Esophagus squamous epithelium (tissue), 5 donors: ENCODE data around the gene ERC2. TPM values are rescaled to one million over a fixed set of nuclear protein-coding genes. Genes with fewer than 3 reads are reported as not detected.

Source experiments
- DNase-seq: peaks from one replicate; lab custom pipeline; 2025; lab: John Stamatoyannopoulos, UW
- H3K27ac ChIP-seq, 4 donors: fragments of 200-600 bp; sonication (generic); one replicate each; pipeline ENCODE4 v1.5.1; 2016 to 2019; ENCODE audit warnings: mild to moderate bottlenecking in 1 of 4
- H3K27me3 ChIP-seq, 4 donors: fragments of 200-600 bp; sonication (generic); 1 replicate in 3 of 4; 2 replicates in 1 of 4; pipeline versions ENCODE4 v1.5.1 to v1.6.0; 2017 to 2021; ENCODE audit warnings: antibody characterized with exemption in 1 of 4
- H3K36me3 ChIP-seq, 3 donors: fragments of 200-600 bp; sonication (generic); one replicate each; pipeline ENCODE4 v1.5.1; 2016 to 2019
- H3K4me1 ChIP-seq, 3 donors: fragments of 200-600 bp; sonication (generic); one replicate each; pipeline ENCODE4 v1.5.1; 2017 to 2019
- H3K4me3 ChIP-seq, 4 donors: fragments of 200-600 bp; sonication (generic); 1 replicate in 3 of 4; 2 replicates in 1 of 4; pipeline ENCODE4 v1.5.1; 2016 to 2019; ENCODE audit warnings: mild to moderate bottlenecking in 2 of 4, moderate library complexity in 1 of 4
- H3K9me3 ChIP-seq, 3 donors: fragments of 200-600 bp; sonication (generic); one replicate each; pipeline ENCODE4 v1.5.1; 2016 to 2019
- POLR2A ChIP-seq, 4 donors: fragments of 450-650 bp; IDR thresholded peaks; one replicate each; pipeline ENCODE4 v1.6.1; 2017; ENCODE audit warnings: antibody characterized with exemption in 4 of 4, mild to moderate bottlenecking in 4 of 4, moderate library complexity in 3 of 4
- WGBS, 2 donors: methylation state at CpG; one replicate each; pipeline ENCODE4 v1.1.5; 2018; 5-methylcytosine and 5-hydroxymethylcytosine counted together
- intact Hi-C: fragments of 100-400 bp; cut with DNase I; formaldehyde crosslinking; loops from one replicate; pipeline ENCODE4 v1.15.0; 2022
- total RNA-seq, 4 donors: library from RNA; depleted of rRNA; stranded (reverse); fragments of >200 nt; gene quantifications; one replicate each; pipeline ENCODE4 v1.1.0, GENCODE V29; 2016
- TF ChIP-seq, protein P1 (sequence below), 6 experiments: fragments of 450-650 bp in 4 of 6; fragments of 200-600 bp in 2 of 6; sonication (generic) in 2 of 6; IDR thresholded peaks; one replicate each; pipeline ENCODE4 v1.5.1; 2016 to 2019; ENCODE audit warnings: antibody characterized with exemption in 6 of 6, mild to moderate bottlenecking in 4 of 6, moderate library complexity in 4 of 6
- donor health status: DM: yes; HTN: yes; CAD: no.

ERC2 gene
- total RNA-seq, 4 donors from 2014 or later: 0.12 to 1.9 (median 0.86) TPM

DNA sequence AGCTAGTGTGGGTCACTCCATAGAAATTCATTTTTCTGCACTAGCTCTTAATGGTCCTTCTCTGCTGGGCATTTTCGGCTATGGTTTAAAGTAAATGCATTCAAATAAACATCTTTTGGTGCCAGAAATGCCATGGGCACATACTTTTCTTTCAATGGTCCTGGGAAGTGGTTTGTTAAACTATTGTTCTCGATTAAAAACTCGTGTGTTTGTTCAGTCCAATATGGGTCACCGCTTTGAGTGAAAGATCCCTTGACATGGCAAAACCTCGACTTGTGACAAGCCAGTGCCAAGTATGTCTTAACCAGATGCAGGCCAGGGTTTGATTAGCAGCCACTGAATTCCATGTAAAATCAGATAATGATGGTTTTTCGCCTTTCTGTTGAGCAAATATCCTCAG, 649.3 kb downstream of the ERC2 start:
- Histone ChIP-seq H3K4me3 (no peak overlapping the region), H3K27ac (no peak overlapping the region), H3K4me1 (no peaks in the 10 kb centered on the region), H3K36me3 (no peaks in the 10 kb centered on the region), H3K27me3 (no peaks in the 10 kb centered on the region), H3K9me3 (no peaks in the 10 kb centered on the region)
- intact Hi-C loops: no loop called here
- TF ChIP-seq, protein P1, sequence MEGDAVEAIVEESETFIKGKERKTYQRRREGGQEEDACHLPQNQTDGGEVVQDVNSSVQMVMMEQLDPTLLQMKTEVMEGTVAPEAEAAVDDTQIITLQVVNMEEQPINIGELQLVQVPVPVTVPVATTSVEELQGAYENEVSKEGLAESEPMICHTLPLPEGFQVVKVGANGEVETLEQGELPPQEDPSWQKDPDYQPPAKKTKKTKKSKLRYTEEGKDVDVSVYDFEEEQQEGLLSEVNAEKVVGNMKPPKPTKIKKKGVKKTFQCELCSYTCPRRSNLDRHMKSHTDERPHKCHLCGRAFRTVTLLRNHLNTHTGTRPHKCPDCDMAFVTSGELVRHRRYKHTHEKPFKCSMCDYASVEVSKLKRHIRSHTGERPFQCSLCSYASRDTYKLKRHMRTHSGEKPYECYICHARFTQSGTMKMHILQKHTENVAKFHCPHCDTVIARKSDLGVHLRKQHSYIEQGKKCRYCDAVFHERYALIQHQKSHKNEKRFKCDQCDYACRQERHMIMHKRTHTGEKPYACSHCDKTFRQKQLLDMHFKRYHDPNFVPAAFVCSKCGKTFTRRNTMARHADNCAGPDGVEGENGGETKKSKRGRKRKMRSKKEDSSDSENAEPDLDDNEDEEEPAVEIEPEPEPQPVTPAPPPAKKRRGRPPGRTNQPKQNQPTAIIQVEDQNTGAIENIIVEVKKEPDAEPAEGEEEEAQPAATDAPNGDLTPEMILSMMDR (IDR thresholded peaks at IDR 0.05): no peak
- no peak for TF ChIP-seq POLR2A (IDR thresholded peaks at IDR 0.05)
- no peak for DNase-seq
- WGBS, 2 donors: 32 to 40% methylated on average over 6 of the region's 6 CpGs

DNA sequence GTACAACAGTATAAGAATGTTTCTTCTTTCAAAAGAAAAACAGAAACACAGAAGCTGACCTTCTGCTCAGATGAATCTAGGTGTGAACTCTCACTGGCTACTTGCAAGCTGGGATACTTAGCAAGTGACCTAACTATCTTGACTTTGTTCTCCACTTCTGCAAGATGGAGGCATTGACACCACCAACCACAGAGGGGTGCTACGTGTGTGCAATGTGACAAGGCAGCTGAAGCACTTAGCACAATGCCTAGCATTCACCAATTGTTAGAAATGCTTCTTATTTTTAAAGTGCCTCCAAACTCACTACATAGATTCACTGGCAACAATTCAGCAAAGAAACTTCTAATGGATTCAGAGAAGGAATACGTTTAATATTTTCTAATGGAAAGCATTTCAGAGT, 649.8 kb downstream of the ERC2 start:
- WGBS, 2 donors: 44 to 55% methylated on average over 2 of the region's 2 CpGs
- no peak for TF ChIP-seq POLR2A (IDR thresholded peaks at IDR 0.05)
- TF ChIP-seq, protein P1 (IDR thresholded peaks at IDR 0.05): peak in 1 of 6 experiments; percentile 29

DNA sequence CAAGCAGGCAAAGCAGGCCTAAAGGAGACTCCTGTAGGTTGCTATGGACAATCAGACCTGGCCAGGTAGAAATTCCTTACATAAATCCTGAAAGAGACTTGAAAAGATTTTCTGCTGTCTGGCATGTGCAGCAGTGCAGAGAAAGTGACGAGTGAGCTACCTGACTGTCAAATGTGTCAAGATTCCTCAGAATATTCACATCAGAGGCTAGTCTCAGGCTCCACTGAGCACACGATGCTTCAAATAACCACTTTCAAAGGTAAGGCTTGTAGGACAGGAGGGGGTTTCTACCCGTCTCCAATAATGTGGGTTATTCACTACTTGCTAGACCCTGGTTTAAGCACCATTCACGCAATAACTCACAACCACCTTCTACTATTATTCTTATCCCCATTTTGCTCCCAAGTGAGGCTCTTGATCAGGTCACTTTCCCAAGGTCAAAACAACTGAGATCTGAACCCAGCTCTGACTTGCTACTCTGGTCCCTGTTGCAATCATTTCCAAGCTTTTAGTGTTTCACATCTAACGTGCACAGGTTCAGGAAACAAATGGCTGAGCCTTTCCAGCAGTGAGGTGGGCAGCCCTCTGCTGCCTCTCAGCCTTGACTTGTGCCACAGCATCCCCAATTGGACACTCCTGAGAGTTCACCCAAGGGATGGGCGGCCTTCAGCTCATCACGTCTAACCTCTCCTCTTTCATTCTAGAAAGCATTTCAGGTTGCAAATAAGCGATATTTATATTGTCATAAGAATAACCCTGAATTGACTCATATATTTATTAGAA, 651.3 kb downstream of the ERC2 start:
- no peak for TF ChIP-seq POLR2A (IDR thresholded peaks at IDR 0.05)
- TF ChIP-seq, protein P1 (IDR thresholded peaks at IDR 0.05): no peak
- Histone ChIP-seq H3K4me1 (no peaks in the 10 kb centered on the region), H3K36me3 (no peaks in the 10 kb centered on the region), H3K27ac (no peak overlapping the region), H3K27me3 (no peaks in the 10 kb centered on the region), H3K4me3 (no peak overlapping the region), H3K9me3 (no peaks in the 10 kb centered on the region)
- no peak for DNase-seq
- 82 to 83% methylated on average over 8 of the region's 8 CpGs for WGBS, 2 donors
- intact Hi-C loops: no loop called here

More for the DNA sequence above, 649.8 kb downstream of the ERC2 start:
- H3K27ac ChIP-seq: no peak overlapping the region
- no peaks in the 10 kb centered on the region for H3K4me1 ChIP-seq
- intact Hi-C loops: no loop called here
- no peak for DNase-seq
- no peaks in the 10 kb centered on the region for H3K9me3 ChIP-seq
- no peaks in the 10 kb centered on the region for H3K36me3 ChIP-seq
- H3K27me3 ChIP-seq: no peaks in the 10 kb centered on the region
- no peak overlapping the region for H3K4me3 ChIP-seq

DNA sequence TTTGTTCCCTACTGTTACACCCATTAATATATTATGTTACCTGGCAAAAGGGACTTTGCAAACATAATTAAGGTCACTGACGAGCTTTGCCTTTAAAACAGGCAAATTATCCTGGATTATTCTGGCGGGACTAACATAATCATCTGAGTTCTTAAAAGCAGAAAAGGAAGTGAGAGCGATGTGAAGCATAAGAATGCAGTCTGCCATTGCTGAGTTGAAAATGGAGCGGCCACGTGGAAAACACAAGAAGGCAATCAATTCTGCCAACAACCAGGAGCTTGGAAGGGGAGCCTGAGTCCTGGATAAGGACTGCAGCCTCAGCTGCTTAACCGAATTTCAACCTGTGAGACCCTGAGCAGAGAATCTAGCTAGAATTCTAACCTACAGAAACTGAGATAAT, 653.0 kb downstream of the ERC2 start:
- intact Hi-C loops: no loop called here
- Histone ChIP-seq H3K4me3 (no peak overlapping the region), H3K9me3 (no peaks in the 10 kb centered on the region), H3K4me1 (no peaks in the 10 kb centered on the region), H3K36me3 (no peaks in the 10 kb centered on the region), H3K27me3 (no peaks in the 10 kb centered on the region), H3K27ac (no peak overlapping the region)
- DNase-seq: no peak
- TF ChIP-seq, protein P1 (IDR thresholded peaks at IDR 0.05): no peak
- no peak for TF ChIP-seq POLR2A (IDR thresholded peaks at IDR 0.05)
- WGBS, 2 donors: 79 to 92% methylated on average over 6 of the region's 6 CpGs

DNA sequence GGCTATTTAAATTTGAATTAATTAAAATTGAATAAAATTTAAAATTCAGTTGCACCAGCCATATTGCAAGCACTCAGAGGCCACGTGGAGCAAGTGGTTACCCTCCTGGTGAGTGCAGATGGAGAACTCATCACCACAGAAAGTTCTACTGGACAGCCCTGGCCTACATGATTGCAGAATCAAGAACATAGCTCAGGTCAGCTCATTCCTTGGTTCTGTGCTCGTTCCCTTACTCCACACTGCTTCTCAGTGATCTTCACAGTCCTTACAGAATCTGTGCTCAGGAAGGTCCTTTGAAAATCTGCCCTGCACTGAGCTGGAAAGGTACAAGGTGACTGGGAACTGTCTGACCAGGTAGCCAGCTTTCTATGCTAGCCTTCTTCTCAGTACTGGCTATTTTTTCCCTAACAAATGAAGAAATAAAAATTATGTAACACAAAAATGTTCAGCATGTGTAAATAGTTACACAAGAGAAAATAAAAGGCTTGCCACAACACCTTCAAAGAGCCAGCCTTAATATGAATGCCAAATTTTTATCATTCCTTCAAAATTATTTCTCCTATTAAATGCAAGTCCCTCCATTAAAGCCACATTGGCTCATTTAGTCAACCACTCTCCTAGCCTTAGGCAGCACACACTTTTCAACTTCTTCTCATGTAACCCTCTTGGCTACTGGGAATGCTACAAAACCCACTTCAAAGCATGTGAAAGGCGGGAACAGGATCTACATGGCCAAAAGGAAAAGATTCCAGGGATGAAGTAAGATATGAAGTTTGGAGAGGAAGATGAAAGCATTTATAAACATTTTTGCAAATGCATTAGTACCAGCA, 654.8 kb downstream of the ERC2 start:
- TF ChIP-seq, protein P1 (IDR thresholded peaks at IDR 0.05): no peak
- no peak for TF ChIP-seq POLR2A (IDR thresholded peaks at IDR 0.05)
- no peak for DNase-seq
- H3K36me3 ChIP-seq: no peaks in the 10 kb centered on the region
- no peaks in the 10 kb centered on the region for H3K9me3 ChIP-seq
- H3K27ac ChIP-seq: no peak overlapping the region
- intact Hi-C loops: no loop called here
- H3K4me3 ChIP-seq: no peak overlapping the region
- no peaks in the 10 kb centered on the region for H3K27me3 ChIP-seq
- no peaks in the 10 kb centered on the region for H3K4me1 ChIP-seq
- WGBS, 2 donors: 35 to 51% methylated on average over 3 of the region's 3 CpGs
